CD4-positive, alpha-beta T cell treated with Interferon alpha-2 for 1 hour (primary cell): ENCODE data around the gene VMP1.
"Not testable (repeated sequence)": the region's sequence is repeated elsewhere in the genome, so short reads cannot be mapped to it uniquely, and the experiment has no call there.

Experiments
- DNase-seq, 2 donors: peaks; one replicate each; pipeline ENCODE4 v3.0.0-alpha.2; 2020 to 2022

VMP1 gene

GRCh38 chr17:59756236-59756818 is 48.9 kb downstream of the VMP1 start:
- no peak for DNase-seq

DNA sequence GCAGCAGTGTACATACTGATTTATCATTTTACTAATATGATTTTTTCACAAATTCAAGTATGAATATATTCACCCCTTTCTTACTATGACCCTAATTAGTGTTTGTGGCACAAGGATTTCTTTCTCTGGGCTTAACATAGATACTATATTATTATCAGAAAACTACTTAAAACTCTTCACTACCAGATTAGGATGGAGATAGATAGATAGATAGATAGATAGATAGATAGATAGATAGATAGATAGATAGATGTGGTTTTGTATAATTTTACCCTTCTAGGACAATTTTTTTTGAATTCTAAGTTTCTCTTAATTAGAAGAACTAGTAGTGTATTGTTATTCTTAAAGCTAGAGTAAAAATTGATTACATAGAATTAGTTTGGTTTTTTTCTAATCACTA is 49.6 kb downstream of the VMP1 start:
- no peak for DNase-seq

DNA sequence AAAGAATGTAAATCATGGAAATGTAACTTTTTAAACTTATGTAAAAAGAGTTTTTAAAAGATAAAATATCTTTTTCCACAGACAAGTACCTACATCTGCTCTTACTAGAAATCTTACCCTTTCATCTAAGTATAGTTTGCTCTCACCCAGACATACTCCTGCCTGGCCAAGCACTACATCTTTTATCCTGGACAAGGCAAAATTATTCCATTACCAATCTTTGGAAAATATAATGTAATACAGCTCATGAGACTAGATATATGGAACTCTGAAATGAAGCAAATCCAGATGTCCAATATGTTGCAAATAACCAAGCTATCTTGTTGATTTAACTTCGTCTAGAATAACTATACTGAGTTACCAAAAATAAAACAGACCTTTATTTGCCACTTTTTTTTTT is 50.0 kb downstream of the VMP1 start:
- no peak for DNase-seq

DNA sequence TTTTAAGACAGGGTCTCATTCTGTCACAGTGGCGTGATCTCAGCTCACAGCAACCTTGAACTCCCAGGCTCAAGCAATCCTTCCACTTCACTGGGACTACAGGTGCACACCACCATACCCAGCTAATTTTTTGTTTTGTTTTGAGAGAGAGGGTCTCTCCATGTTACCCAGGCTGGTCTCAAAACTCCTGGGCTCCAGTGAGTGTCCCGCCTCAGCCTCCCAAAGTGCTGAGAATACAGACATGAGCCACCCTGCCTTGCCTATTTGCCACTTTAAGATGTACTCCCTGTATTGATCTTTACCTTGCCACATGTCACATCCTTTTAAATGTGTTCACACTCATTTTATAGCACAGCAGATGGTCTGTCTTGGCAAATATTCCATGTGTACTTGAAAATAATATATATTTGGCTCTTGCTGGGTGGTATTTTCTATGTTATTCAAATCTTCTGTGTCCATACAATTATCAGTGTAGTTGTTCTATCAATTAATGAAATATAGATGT is 50.5 kb downstream of the VMP1 start:
- DNase-seq, result no peak

GRCh38 chr17:59758998-59759651 is 51.7 kb downstream of the VMP1 start:
- DNase-seq, result not testable (repeated sequence)

DNA sequence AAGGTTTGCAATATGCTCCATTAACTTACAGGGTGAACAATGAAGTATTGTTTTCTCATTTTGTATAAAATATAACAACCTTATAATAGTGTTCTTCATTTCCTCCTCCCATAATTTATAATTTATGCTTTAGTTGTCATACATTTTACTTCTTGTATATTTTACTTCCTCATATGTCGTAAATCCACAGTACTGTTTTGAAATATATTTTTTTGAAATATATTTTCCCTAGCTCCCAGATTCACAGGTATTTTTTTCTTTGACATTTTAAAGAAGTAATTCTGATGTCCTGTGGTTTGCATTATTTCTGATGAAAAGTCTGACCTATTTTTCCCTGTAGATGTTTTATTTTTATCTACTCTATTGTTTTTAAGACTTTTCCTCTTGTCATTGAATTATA is 52.7 kb downstream of the VMP1 start:
- no peak for DNase-seq

- no peak for DNase-seq
Observed at GRCh38 chr17:59761385-59762048, 54.1 kb downstream of the VMP1 start.

GRCh38 chr17:59762049-59762823 is 54.8 kb downstream of the VMP1 start:
- DNase-seq, result no peak

- DNase-seq, result no peak
Observed at GRCh38 chr17:59762824-59763374, 55.4 kb downstream of the VMP1 start.

DNA sequence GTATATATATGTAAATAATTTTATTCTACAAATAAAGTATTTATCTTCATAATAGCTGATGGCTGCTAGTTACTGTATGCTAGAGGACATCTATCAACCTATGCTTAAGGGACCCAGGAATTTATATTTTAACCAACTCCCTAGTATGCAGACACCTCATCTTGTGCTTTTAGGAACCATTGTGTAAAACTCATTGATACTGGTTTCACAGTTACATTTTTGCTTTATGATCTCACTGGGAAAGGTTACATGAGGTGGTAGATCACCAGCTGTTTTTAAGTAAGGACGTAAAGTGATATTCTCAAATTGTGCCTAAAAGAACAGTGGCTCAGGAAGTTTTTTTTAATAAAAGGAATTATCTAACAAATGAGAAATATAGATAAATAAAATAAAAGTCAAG is 56.4 kb downstream of the VMP1 start:
- DNase-seq, result no peak

DNA sequence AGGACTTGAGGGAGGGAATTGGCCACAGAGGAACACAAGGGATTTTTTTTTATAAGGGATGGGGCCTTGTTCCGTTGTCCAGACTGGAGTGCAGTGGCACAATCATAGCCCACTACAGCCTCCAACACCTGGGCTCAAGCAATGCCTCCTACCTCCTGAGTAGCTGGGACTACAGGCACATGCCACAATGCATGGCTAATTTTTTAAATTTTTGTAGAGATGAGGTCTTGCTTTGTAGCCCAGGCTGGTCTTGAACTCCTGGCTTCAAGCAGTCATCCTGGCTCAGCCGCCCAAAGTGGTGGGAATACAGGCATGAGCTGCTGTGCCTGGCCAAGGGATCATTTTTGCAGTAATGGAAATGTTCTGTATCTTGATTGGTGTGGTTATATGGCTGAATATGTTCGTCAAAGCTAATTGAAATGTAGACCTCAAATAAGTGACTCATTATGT is 56.9 kb downstream of the VMP1 start:
- no peak for DNase-seq

- DNase-seq, result no peak
Observed at GRCh38 chr17:59765038-59765437, 57.6 kb downstream of the VMP1 start.

DNA sequence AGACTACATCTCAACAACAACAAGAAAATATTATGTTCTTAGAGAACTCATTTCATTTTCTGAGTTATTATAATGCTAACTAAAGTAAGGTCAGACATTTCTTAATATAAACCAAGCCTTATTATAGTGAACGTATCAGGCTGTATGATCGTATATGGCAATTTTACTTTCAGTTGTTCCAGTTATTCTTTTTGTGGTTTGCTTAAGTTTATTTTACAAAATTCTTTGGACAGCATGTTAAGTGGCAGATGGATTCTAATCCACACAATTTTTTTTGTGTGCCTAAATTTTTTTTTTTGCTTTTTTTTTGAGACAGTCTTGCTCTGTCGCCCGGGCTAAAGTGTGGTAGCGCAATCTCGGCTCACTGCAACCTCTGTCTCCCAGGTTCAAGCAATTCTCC is 59.0 kb downstream of the VMP1 start:
- DNase-seq, result no peak

- no peak for DNase-seq
Observed at GRCh38 chr17:59767176-59767575, 59.7 kb downstream of the VMP1 start.

- DNase-seq, result no peak
Observed at GRCh38 chr17:59769887-59770286, 62.4 kb downstream of the VMP1 start.

DNA sequence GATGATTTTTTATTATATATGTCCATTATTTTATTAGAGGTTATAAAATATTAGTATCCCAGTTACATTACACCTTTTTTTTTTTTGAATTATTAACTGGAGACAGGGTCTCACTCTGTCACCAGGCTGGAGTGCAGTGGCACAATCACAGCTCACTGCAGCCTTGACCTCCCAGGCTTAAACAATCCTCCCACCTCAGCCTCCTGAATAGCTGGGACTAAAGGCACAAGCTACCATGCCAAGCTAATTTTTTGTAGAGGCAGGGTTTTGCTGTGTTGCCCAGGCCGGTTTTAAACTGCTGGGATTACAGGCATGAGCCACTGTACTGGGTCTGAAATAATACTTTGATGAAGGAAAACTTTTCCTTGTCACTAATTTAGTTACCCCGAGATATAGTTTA is 63.6 kb downstream of the VMP1 start:
- no peak for DNase-seq

DNA sequence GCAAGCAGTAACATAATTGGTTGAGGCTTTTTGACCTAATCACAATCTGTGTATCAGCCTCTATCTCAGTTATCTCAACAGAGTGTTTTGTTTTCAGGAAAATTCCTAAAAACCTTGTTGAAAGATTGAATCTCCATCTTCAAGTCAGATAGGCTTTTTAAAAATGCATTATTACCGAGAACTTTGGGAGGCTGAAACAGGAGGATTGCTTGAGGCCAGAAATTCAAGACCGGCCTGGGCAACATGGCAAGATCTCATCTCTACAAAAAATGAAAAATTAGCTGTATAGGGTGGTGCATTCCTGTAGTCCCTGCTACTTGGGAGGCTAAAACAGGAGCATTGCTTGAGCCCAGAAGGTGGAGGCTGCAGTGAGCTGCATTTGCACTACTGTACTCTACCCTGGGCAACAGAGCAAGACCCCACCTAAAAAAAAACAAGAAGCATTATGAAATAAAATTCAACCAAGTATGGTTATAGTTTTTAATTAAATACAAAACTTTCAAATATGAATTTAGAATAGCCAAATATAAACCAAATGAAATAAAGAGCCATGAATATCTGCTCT is 68.4 kb downstream of the VMP1 start:
- DNase-seq, result no peak

GRCh38 chr17:59776577-59776976 is 69.1 kb downstream of the VMP1 start:
- DNase-seq, result no peak

GRCh38 chr17:59777033-59777432 is 69.6 kb downstream of the VMP1 start:
- DNase-seq, result no peak

- DNase-seq, result no peak
Observed at GRCh38 chr17:59778996-59779395, 71.5 kb downstream of the VMP1 start.

- no peak for DNase-seq
Observed at GRCh38 chr17:59779521-59779920, 72.1 kb downstream of the VMP1 start.

- not testable (repeated sequence) for DNase-seq
Observed at GRCh38 chr17:59780548-59780947, 73.1 kb downstream of the VMP1 start.
